HepG2 (cell line): ENCODE results near the gene NFATC4. TPM values are rescaled to one million over a fixed set of nuclear protein-coding genes. Genes with fewer than 3 reads are reported as not detected.

Source experiments
- CBX2 ChIP-seq, 2 experiments: fragments of 200-600 bp in 1 of 2; sonication (generic); formaldehyde crosslinking in 1 of 2; IDR thresholded peaks; 2 replicates each; pipeline versions ENCODE4 v1.7.0 to v1.8.1; 2018 to 2022; ENCODE audit warnings: low read depth in 2 of 2, low read length in 1 of 2, mild to moderate bottlenecking in 1 of 2, missing genetic modification reagents in 1 of 2
- CCAR2 ChIP-seq: fragments of 200-400 bp; formaldehyde crosslinking; optimal IDR thresholded peaks from 2 replicates; pipeline ENCODE3; 2018; ENCODE audit warnings: low read depth, mild to moderate bottlenecking, low read length, moderate library complexity
- HNRNPK ChIP-seq: fragments of 200-400 bp; formaldehyde crosslinking; IDR thresholded peaks from 2 replicates; pipeline ENCODE4 v1.6.1; 2018; ENCODE audit warnings: low read length, low read depth, moderate library complexity, mild to moderate bottlenecking; ENCODE audit not compliant: poor library complexity, severe bottlenecking
- ISL2 ChIP-seq: sonication (generic); formaldehyde crosslinking; IDR thresholded peaks from 2 replicates; pipeline ENCODE4 v1.5.0; 2020; ENCODE audit warnings: missing genetic modification reagents
- NCOA2 ChIP-seq: sonication (generic); formaldehyde crosslinking; IDR thresholded peaks from 2 replicates; pipeline ENCODE4 v1.8.0; 2022; ENCODE audit warnings: inconsistent platforms
- TFAP4 ChIP-seq: sonication (generic); IDR thresholded peaks from 2 replicates; pipeline ENCODE4 v1.6.1; 2016; ENCODE audit warnings: low read depth, borderline replicate concordance
- ZBTB34 ChIP-seq: sonication (generic); formaldehyde crosslinking; IDR thresholded peaks from 2 replicates; pipeline ENCODE4 v1.8.0; 2022; ENCODE audit warnings: mild to moderate bottlenecking, missing genetic modification reagents
- ZBTB42 ChIP-seq: sonication (generic); formaldehyde crosslinking; IDR thresholded peaks from 2 replicates; pipeline ENCODE4 v1.5.0; 2020; ENCODE audit warnings: mild to moderate bottlenecking, missing genetic modification reagents
- ZNF343 ChIP-seq: sonication (generic); formaldehyde crosslinking; IDR thresholded peaks from 2 replicates; pipeline ENCODE4 v1.4.0; 2020; ENCODE audit warnings: mild to moderate bottlenecking, missing genetic modification reagents
- ZNF367 ChIP-seq: sonication (generic); formaldehyde crosslinking; IDR thresholded peaks from 2 replicates; pipeline ENCODE4 v1.4.0; 2020; ENCODE audit warnings: missing genetic modification reagents, borderline replicate concordance
- ZNF407 ChIP-seq: sonication (generic); formaldehyde crosslinking; IDR thresholded peaks from one replicate; pipeline ENCODE4 v1.5.1; 2020; ENCODE audit warnings: mild to moderate bottlenecking, missing genetic modification reagents; ENCODE audit errors: not compliant biosample characterization
- ZNF460 ChIP-seq: sonication (generic); formaldehyde crosslinking; IDR thresholded peaks from 2 replicates; pipeline ENCODE4 v1.5.1; 2020; ENCODE audit warnings: missing genetic modification reagents, mild to moderate bottlenecking, borderline replicate concordance
- ZNF510 ChIP-seq: sonication (generic); formaldehyde crosslinking; IDR thresholded peaks from 2 replicates; pipeline ENCODE4 v1.4.0; 2020; ENCODE audit warnings: low read depth, mild to moderate bottlenecking, missing genetic modification reagents
- ZNF672 ChIP-seq: sonication (generic); formaldehyde crosslinking; IDR thresholded peaks from 2 replicates; pipeline ENCODE4 v1.8.1; 2022; ENCODE audit warnings: missing genetic modification reagents
- ZNF703 ChIP-seq: sonication (generic); formaldehyde crosslinking; IDR thresholded peaks from 2 replicates; pipeline ENCODE4 v1.5.1; 2020; ENCODE audit warnings: missing genetic modification reagents, mild to moderate bottlenecking, moderate library complexity, borderline replicate concordance
- ZNF749 ChIP-seq: sonication (generic); formaldehyde crosslinking; IDR thresholded peaks from 2 replicates; pipeline ENCODE4 v1.8.0; 2022; ENCODE audit warnings: mild to moderate bottlenecking, missing genetic modification reagents, moderate library complexity, borderline replicate concordance
- polyA plus RNA-seq, 8 experiments: library from polyadenylated mRNA; depleted of rRNA in 3 of 8; stranded (reverse) in 7 of 8; unstranded in 1 of 8; fragments of >200 nt; fragmentation: Illumina TruSeq in 4 of 8; extraction: Trizol in 4 of 8; gene quantifications; 2 replicates each; pipeline versions ENCODE4 v1.2.1 to v1.2.3, GENCODE V29; 2011 to 2016; ENCODE audit warnings: low read depth in 4 of 8, missing spikeins in 1 of 8, mixed read lengths in 1 of 8; ENCODE audit not compliant: insufficient read depth in 1 of 8
- total RNA-seq, 5 experiments: library from RNA; depleted of rRNA; stranded (reverse); fragments of >200 nt; fragmentation: Illumina TruSeq; extraction: Trizol; gene quantifications; 2 replicates each; pipeline ENCODE4 v1.2.3, GENCODE V29; 2016; ENCODE audit warnings: low read depth in 1 of 5

The NFATC4 gene
- total and polyA plus RNA-seq, 2 of the 13 experiments (the other 11 are each of a cell fraction or from before 2014, with no cell fraction given) = 0.04 to 0.15 TPM

- TF ChIP-seq ZBTB42 (CRISPR knock-in tag) (peak; percentile 93), CBX2 (IDR thresholded peaks at IDR 0.05; ENCODE audit: low read depth, low read length) (no peak; the same call in 1 of the 2 replicates), CBX2 (CRISPR knock-in tag; IDR thresholded peaks at IDR 0.05; ENCODE audit: low read depth) (no peak; the same call in 1 of the 2 replicates), ZNF460 (CRISPR knock-in tag) (no peak), TFAP4 (peak; percentile 75; the same call in 1 of the 2 replicates), ZNF672 (no peak), CCAR2 (no peak), ZNF510 (CRISPR knock-in tag) (peak; percentile 93), ISL2 (CRISPR knock-in tag) (no peak), HNRNPK (no peak), ZNF367 (CRISPR knock-in tag) (0 out of 2 replicates have a peak, but pooled peaks have one; percentile 28), ZNF407 (CRISPR knock-in tag) (peak; percentile 71), ZNF703 (no peak), NCOA2 (CRISPR knock-in tag) (peak; percentile 45), ZNF343 (peak; percentile 99), ZBTB34 (peak; percentile 64; the same call in 1 of the 2 replicates), ZNF749 (peak; percentile 78; the same call in 1 of the 2 replicates)
Observed at GRCh38 chr14:24332268-24332993, 35.6 kb upstream of the NFATC4 start (continued).
